NCI-H187 (cell line): ENCODE measurements around the gene RYR2.

Experiments used
- DNase-seq, 2 experiments: peaks; one replicate each; lab custom pipeline; 2025; lab: John Stamatoyannopoulos, UW

Gene RYR2

GRCh38 chr1:237671935-237672334, 630.0 kb downstream of the RYR2 start:
- no peak for DNase-seq

GRCh38 chr1:237672748-237673147, 630.8 kb downstream of the RYR2 start:
- no peak for DNase-seq

GRCh38 chr1:237673631-237674030, 631.6 kb downstream of the RYR2 start:
- DNase-seq, result no peak

DNA sequence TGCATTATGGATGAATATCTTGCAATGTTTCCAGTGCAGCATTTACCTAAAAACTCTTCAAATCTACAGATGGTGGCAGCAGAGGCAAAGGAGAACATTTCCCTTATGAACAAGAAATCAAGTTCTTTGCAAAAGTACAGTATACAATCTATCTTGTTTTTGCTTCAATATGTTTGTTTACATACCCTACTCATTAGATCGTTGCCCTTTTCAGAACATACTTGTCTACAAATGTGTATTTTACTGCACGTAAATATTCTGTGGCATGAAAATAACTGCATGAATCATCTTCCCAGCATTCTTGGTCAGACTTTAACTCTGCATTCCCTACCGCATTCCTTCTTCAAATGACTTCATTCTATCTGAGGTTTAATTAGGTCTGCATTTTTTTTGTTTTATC, 636.0 kb downstream of the RYR2 start:
- DNase-seq, result no peak

DNA sequence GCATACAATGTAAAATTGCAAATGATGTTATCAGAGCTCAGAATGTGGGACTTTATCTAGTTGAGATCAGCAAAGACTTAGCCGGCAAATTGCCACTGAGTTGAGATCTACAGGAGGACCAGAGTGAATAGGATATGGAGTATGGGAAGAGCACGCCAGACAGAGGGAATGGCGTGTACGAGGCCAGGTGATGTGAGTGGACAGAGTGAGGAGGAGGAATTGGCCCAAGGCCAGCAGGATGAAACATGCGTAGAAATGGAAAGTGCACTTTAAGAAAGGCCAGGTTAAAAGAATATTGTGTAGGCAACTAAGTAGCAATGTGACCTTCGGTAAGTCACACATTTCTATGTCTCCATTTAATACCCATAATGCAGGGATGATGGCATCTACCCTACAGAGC, 637.7 kb downstream of the RYR2 start:
- no peak for DNase-seq

DNA sequence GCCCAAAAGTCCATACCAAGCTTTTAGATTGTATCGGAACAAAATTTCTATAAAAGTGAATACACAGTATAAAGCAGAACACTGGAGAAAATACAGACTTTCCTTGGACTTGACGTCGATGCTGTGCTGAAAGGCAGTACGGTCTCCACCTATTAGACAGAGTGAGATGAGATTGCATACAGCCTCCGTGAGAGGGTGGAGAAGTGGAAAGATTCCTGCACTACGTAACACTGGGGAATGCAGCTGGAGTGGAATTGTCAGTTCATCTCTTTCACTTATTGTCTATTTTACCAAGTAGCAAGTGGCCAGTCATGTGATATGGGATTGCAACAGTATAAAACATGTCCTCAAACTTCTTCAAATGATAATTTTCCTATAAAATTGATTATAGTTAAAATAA, 639.2 kb downstream of the RYR2 start:
- DNase-seq, result no peak

- DNase-seq, result no peak
These were observed 642.3 kb downstream of the RYR2 start for GRCh38 chr1:237684236-237684635.

DNA sequence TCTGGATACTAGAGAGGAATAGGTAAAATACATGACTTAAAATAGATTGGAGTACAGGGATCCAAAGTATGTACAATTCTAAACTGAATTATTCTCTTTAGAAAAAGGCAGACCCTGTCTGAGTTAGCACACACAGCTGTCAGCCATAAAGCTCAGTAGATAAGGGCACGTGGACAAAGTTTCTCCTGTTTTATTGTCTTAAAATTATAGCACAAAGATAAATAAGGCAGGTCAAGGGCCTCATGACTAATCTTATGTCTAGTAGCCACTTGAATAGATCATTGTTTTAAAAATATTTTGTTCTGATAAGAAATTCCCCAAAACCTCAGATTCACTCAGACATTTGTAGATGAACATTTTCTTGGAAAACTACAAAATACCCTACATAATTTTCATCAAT, 643.6 kb downstream of the RYR2 start:
- DNase-seq, result no peak

DNA sequence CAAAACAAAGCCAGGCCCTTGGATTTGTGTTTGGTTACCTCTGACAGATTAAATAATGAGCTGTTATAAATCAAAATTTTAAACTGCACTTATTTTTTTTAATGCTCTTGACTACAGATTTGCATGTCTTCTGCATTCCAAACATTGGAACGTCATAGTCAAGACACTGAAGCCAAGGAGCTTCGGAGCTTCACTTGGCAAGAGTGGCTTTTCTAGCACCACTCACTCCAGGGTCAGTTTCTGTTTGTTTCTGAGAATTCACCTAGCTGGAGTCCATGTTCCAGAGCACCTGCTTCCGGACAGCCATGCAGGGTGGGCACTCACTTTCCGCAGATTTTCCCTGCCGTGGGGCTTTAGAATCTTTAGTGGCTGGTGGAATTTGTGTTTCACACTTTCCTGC, 645.8 kb downstream of the RYR2 start:
- no peak for DNase-seq

DNA sequence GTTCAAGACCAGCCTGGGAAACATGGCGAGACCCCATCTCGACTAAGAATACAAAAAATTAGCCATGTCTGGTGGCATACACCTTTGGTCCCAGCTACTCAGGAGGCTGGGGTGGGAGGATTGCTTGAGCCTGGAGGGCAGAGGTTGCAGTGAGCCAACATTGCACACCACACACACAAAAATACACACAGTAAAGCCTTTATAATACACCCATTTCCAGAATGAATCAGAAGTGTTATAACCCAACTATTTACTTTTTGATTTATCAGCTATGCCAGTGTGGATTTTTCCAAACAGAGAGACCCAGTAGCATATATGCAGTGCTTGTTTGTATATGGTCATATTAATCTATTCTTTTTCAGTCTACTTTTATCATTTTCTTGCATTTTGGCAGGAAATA, 648.7 kb downstream of the RYR2 start:
- DNase-seq, result no peak

- DNase-seq, result no peak
These were observed 650.3 kb downstream of the RYR2 start for GRCh38 chr1:237692255-237692654.

DNA sequence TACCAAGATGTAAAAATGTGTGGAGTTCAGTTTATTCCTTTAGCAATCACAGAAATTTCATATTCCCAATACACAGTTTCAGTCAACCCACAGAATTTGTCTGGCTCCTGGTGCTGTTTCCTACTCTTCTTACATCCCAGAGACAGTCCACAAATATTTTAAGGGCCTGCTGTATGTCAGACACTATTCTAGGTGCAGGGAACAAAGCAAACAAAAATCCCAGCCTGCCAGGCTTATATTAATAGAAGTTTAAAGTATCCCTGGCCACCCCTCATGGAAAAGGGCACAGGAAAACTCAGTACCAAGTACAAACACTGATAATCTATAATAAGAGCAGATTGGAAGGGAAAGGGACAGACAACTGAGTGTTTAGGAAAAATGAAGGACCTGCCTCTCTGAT, 653.9 kb downstream of the RYR2 start:
- no peak for DNase-seq

- no peak for DNase-seq
These were observed 658.2 kb downstream of the RYR2 start for GRCh38 chr1:237700181-237700580.

GRCh38 chr1:237701534-237701933, 659.5 kb downstream of the RYR2 start:
- DNase-seq, result no peak

DNA sequence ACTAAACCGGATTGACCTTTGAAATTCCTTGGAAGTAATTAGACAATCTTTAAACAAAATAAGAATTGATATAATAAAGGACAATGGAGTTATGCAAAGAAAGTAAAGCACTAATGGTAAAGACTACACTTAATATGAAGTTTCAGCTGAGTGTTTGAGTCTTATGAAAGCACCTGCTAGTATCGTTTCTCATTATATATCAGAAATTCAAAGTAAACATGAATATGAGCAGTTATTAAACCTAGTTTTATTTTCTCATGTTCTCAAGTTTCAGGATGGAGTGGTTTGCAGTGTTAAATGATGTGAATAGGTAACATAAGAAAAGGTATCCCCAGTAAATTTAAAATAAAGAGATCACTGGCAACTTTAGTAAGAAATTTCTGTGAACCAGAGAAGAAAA, 660.2 kb downstream of the RYR2 start:
- no peak for DNase-seq

GRCh38 chr1:237705462-237705861, 663.5 kb downstream of the RYR2 start:
- no peak for DNase-seq

- DNase-seq, result no peak
These were observed 667.4 kb downstream of the RYR2 start for GRCh38 chr1:237709355-237709754.

GRCh38 chr1:237711281-237711680, 669.3 kb downstream of the RYR2 start:
- no peak for DNase-seq

GRCh38 chr1:237712082-237712481, 670.1 kb downstream of the RYR2 start:
- no peak for DNase-seq

- no peak for DNase-seq
These were observed 670.7 kb downstream of the RYR2 start for GRCh38 chr1:237712586-237713157.

GRCh38 chr1:237713916-237714315, 671.9 kb downstream of the RYR2 start:
- DNase-seq, result no peak

GRCh38 chr1:237717106-237717505, 675.1 kb downstream of the RYR2 start:
- no peak for DNase-seq

DNA sequence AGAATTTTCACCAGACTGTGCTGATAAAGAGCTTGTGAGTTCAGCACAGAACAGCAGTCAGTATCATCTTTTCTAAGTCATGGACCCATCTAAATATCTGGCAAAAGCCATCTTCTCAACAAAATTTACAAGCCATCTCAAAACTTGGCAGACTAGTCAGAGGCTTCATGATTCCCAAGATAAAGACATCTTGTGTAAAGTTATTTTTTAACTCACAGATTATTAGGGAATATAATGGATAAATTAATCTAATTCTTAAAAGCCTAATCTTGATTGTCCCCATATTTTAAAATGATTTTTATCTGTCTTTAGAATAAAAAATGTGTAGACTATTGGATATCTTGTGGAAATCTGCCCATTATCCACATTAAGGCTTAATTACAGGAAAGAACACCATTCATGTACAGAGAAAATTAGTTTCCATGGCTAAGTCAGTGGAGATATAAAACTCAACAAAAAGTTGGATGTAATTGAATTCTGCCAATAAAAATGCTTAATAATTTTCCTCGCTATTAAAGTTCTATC, 688.9 kb downstream of the RYR2 start:
- no peak for DNase-seq

DNA sequence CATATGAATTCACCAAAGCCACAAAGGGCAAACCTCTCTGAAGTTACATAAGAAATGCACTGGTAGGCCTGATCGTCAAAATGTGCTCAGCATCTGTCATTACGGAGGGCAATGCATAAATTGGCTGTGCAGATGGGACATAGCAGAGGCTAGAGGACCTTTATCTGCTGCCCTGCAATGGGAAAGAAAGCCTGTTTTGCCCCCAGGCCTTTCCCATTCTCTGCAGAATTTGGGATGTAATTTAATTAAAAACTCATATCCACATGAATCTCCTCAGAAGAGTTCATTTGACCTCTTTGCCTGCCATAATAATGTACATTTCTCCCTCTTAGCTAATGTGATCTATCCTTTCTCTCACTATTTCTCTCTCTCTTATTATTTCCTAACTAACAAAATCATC, 690.7 kb downstream of the RYR2 start:
- DNase-seq, result no peak
